Measurements from ENCODE around the gene PXDN. TPM values are rescaled to one million over a fixed set of nuclear protein-coding genes. Genes with fewer than 3 reads are reported as not detected.

The PXDN gene
- total and polyA plus RNA-seq, 7 donors, result 4.1 to 15.4 (median 9.4) TPM

DNA sequence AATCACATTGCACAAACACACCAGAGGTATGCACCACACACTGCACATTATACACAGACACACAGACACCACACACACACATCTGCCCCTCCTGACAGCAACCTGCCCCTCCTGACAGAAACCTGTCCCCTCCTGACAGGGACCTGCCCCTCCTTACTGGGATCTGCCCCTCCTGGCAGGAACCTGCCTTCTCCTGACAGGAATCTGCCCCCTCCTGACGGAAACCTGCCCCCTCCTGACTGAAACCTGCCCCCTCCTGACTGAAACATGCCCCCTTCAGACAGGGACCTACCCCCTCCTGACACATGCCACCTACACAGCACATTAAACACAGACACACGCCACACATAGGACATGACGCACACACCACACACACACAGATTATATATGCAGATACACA, 88.9 kb downstream of the PXDN start:
- 89 to 99% (median 96%) methylated on average over 3 of the region's 3 CpGs for WGBS, 3 donors
- peaks cover 0 to 18% (median 4%) of the 10 kb centered on the region in 3 donors for H3K27me3 ChIP-seq (ENCODE audit: insufficient read depth in 3 of 3, low read length in 2 of 3)
- no peaks in the 10 kb centered on the region for H3K9me3 ChIP-seq
- no peak overlapping the region for H3K27ac ChIP-seq
- H3K4me3 ChIP-seq, result no peak overlapping the region
- intact Hi-C loops (cut with DNase I), result no loop called here
- ATAC-seq (no peak), DNase-seq (no peak)
- peaks cover 0 to 13% of the 10 kb centered on the region in 2 donors for H3K36me3 ChIP-seq (ENCODE audit: insufficient read depth in 1 of 2, low read depth in 1 of 2)
- TF ChIP-seq CTCF (IDR thresholded peaks at IDR 0.05), result no peak
- H3K4me1 ChIP-seq, result no peaks in the 10 kb centered on the region

DNA sequence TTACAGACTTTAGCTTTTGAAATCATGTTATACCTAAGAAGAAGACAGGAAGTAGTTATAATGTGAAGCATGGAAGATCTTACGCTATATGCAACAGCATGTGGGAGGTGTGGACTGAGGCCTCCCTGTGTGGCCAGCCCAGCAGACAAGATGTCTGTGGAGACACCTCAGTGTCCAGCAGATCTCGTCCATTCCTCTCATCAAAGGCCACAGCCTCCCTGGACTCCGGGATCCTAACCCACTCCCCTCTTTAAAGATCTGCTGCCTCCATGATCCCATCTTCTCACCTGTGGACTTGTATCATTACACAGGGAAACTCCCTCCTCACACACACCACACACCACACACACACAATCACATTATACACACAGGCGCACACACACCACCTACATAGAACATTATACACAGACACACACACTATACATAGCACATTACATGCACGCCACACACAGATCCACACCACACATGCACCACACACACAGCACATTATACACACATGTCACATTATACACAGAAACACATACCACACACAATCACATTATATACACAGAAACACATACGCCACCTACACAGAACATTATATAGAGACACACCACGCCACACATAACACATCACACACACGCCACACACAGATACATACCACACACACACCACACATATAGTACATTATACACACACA, 89.5 kb downstream of the PXDN start:
- Histone ChIP-seq H3K27ac (peak overlapping the region; percentile 55), H3K4me1 (no peaks in the 10 kb centered on the region), H3K9me3 (no peaks in the 10 kb centered on the region), H3K27me3 (ENCODE audit: insufficient read depth in 3 of 3, low read length in 2 of 3) (peaks cover 0 to 18% (median 4%) of the 10 kb centered on the region in 3 donors), H3K36me3 (ENCODE audit: insufficient read depth in 1 of 2, low read depth in 1 of 2) (peaks cover 0 to 7% of the 10 kb centered on the region in 2 donors), H3K4me3 (no peak overlapping the region)
- intact Hi-C loops (cut with DNase I), result no loop called here
- no peak for TF ChIP-seq CTCF (IDR thresholded peaks at IDR 0.05)
- ATAC-seq (no peak), DNase-seq (no peak)
- WGBS, 3 donors, result 79 to 82% (median 79%) methylated on average over 8 of the region's 8 CpGs

DNA sequence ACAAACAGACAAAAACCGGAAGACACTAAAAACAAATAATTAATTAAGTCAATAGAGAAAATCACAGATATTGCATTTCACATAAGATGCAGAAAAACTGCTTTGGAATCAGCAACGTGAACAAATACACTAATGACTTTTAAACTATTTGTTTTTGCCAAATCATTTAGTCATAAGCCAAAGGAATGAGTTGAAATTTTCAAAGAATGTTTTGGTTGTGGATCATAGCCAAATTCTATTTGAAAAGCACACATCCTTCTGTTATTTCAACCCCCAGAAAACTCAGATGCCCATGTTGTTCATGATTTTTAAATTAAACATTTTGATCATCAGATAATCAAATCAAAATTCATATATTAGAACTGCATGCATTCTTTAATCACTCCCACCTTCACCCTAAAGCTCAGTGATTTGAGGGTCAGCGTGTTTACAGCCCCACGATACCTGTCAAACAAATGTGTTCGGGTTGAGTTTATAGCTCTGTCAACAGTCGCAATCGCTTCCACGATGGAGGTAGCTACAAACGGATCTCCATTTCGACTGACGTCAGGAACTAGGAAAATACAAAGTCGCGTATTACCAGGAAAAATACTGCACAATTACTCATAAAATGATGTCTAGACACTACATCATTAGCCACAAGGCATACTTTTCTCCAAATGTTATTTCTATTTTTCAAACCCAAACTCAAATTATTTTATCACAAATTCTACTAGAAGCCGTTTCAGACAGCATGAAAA, 90.2 kb downstream of the PXDN start:
- WGBS, 3 donors, result 42 to 61% (median 53%) methylated on average over 14 of the region's 14 CpGs
- DNase-seq (no peak), ATAC-seq (no peak)
- TF ChIP-seq CTCF (IDR thresholded peaks at IDR 0.05), result no peak
- Histone ChIP-seq H3K9me3 (no peaks in the 10 kb centered on the region), H3K36me3 (ENCODE audit: insufficient read depth in 1 of 2, low read depth in 1 of 2) (peaks cover 0 to 4% of the 10 kb centered on the region in 2 donors), H3K4me1 (no peaks in the 10 kb centered on the region), H3K27ac (peak overlapping the region; percentile 55), H3K27me3 (ENCODE audit: insufficient read depth in 3 of 3, low read length in 2 of 3) (peaks cover 0 to 18% (median 4%) of the 10 kb centered on the region in 3 donors), H3K4me3 (no peak overlapping the region)
- intact Hi-C loops (cut with DNase I), result no loop called here

- TF ChIP-seq CTCF (IDR thresholded peaks at IDR 0.05), result no peak
- WGBS, 3 donors, result 28 to 42% (median 31%) methylated on average over 9 of the region's 9 CpGs
- intact Hi-C loops (cut with DNase I), result no loop called here
These were observed 92.1 kb downstream of the PXDN start for GRCh38 chr2:1652034-1652790.

More at GRCh38 chr2:1652034-1652790, 92.1 kb downstream of the PXDN start:
- H3K27ac ChIP-seq, result no peak overlapping the region
- no peak overlapping the region for H3K4me3 ChIP-seq
- ATAC-seq (peak in 1 of 4 donors; percentile 13), DNase-seq (no peak)
- H3K4me1 ChIP-seq, result no peaks in the 10 kb centered on the region
- H3K27me3 ChIP-seq (ENCODE audit: insufficient read depth in 3 of 3, low read length in 2 of 3), result peaks cover 0 to 18% (median 2%) of the 10 kb centered on the region in 3 donors
- no peaks in the 10 kb centered on the region for H3K9me3 ChIP-seq
- H3K36me3 ChIP-seq (ENCODE audit: insufficient read depth in 1 of 2, low read depth in 1 of 2), result peaks cover 0 to 14% of the 10 kb centered on the region in 2 donors
